Prostate gland (tissue), 2 donors: ENCODE data around the gene RPAP2. TPM values are rescaled to one million over a fixed set of nuclear protein-coding genes. Genes with fewer than 3 reads are reported as not detected.
"Not testable (repeated sequence)": the region's sequence is repeated elsewhere in the genome, so short reads cannot be mapped to it uniquely, and the experiment has no call there.

Experiments
- DNase-seq: peaks from one replicate; pipeline ENCODE4 v3.0.0-alpha.2; 2019; ENCODE audit warnings: low spot score
- H3K27ac ChIP-seq, 2 donors: fragments of 200-600 bp; sonication (generic); 2 replicates each; pipeline ENCODE4 v1.5.1; 2017 to 2019
- H3K27me3 ChIP-seq: fragments of 200-600 bp; sonication (generic); replicated peaks from 2 replicates; pipeline ENCODE4 v1.5.1; 2019; ENCODE audit not compliant: insufficient read depth
- H3K36me3 ChIP-seq, 2 donors: fragments of 200-600 bp; sonication (generic); 1 replicate in 1 of 2; 2 replicates in 1 of 2; pipeline versions ENCODE4 v1.5.1 to v1.8.1; 2017 to 2019
- H3K4me1 ChIP-seq: fragments of 200-600 bp; sonication (generic); replicated peaks from 2 replicates; pipeline ENCODE4 v1.5.1; 2019
- H3K4me3 ChIP-seq, 2 donors: fragments of 200-600 bp; sonication (generic); 2 replicates each; pipeline ENCODE4 v1.5.1; 2017 to 2019
- H3K9me3 ChIP-seq: fragments of 200-600 bp; sonication (generic); 2 replicates; pipeline ENCODE4 v1.5.1; 2017
- POLR2A ChIP-seq: fragments of 450-650 bp; IDR thresholded peaks from one replicate; pipeline ENCODE4 v1.6.1; 2016; ENCODE audit warnings: antibody characterized with exemption, mild to moderate bottlenecking
- POLR2AphosphoS5 ChIP-seq: sonication (generic); formaldehyde crosslinking; IDR thresholded peaks from one replicate; pipeline ENCODE4 v1.6.1; 2017; ENCODE audit warnings: antibody characterized with exemption
- WGBS: methylation state at CpG from one replicate; pipeline ENCODE4 v1.1.5; 2018; 5-methylcytosine and 5-hydroxymethylcytosine counted together
- intact Hi-C: fragments of 100-400 bp; cut with DNase I; formaldehyde crosslinking; loops from one replicate; pipeline ENCODE4 v1.14.2; 2022
- total RNA-seq, 2 donors: library from RNA; depleted of rRNA; stranded (reverse); fragments of >200 nt; gene quantifications; one replicate each; pipeline ENCODE4 v1.1.0, GENCODE V29; 2016
- TF ChIP-seq, protein P1 (sequence below), 4 experiments: fragments of 200-600 bp in 2 of 4; fragments of 450-650 bp in 2 of 4; sonication (generic) in 2 of 4; IDR thresholded peaks; 1 replicate in 3 of 4; 2 replicates in 1 of 4; pipeline ENCODE4 v1.5.1; 2016 to 2019; ENCODE audit warnings: antibody characterized with exemption in 4 of 4, mild to moderate bottlenecking in 2 of 4, moderate library complexity in 2 of 4

Gene RPAP2
- total RNA-seq, 2 donors from 2014 or later = 6.5 to 11.0 TPM

DNA sequence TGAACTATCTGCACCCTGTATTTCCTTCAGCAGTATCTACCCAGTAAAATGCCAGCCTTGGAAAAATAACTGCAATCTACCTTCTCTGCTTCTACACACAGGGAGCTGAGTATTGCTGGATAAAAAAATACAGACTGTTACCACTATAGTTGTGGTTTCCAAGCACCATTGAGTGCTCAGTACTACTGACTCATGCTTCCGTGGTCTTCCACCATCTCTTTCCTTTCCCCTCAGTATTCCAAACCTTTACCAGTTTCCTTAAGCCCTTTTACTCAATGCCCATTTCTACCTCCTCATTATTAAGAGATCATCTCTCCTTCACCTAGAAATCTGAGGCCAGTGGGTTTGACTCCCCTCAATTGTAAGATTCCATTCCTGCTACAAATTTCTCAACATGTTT lies 23.9 kb upstream of the RPAP2 start:
- H3K27me3 ChIP-seq = no peaks in the 10 kb centered on the region
- H3K4me3 ChIP-seq = no peak overlapping the region
- no peaks in the 10 kb centered on the region for H3K4me1 ChIP-seq
- intact Hi-C loops = no loop called here
- no peak for DNase-seq
- H3K9me3 ChIP-seq = no peaks in the 10 kb centered on the region
- TF ChIP-seq POLR2AphosphoS5 (no peak), POLR2A (no peak)
- TF ChIP-seq, protein P1, sequence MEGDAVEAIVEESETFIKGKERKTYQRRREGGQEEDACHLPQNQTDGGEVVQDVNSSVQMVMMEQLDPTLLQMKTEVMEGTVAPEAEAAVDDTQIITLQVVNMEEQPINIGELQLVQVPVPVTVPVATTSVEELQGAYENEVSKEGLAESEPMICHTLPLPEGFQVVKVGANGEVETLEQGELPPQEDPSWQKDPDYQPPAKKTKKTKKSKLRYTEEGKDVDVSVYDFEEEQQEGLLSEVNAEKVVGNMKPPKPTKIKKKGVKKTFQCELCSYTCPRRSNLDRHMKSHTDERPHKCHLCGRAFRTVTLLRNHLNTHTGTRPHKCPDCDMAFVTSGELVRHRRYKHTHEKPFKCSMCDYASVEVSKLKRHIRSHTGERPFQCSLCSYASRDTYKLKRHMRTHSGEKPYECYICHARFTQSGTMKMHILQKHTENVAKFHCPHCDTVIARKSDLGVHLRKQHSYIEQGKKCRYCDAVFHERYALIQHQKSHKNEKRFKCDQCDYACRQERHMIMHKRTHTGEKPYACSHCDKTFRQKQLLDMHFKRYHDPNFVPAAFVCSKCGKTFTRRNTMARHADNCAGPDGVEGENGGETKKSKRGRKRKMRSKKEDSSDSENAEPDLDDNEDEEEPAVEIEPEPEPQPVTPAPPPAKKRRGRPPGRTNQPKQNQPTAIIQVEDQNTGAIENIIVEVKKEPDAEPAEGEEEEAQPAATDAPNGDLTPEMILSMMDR (IDR thresholded peaks at IDR 0.05) = no peak
- WGBS = 97% methylated on average over 1 of the region's 1 CpG
- H3K36me3 ChIP-seq = no peaks in the 10 kb centered on the region
- H3K27ac ChIP-seq = no peak overlapping the region

DNA sequence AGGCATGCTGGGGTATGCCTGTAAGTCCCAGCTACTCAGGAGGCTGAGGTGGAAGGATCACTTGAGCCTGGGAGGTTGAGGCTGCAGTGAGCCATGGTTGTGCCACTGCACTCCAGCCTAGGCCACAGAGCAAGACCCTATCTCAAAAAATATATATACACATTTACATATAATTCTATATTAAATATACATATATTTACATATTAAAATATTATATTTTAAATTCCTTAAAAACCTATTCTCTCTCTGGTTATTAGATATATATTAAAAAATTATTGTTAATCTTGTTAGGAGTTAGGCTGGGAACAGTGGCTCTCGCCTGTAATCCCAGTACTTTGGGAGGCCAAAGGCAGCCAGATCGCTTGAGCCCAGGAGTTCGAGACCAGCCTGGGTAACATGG lies 22.8 kb upstream of the RPAP2 start:
- Histone ChIP-seq H3K27me3 (no peaks in the 10 kb centered on the region), H3K36me3 (no peaks in the 10 kb centered on the region), H3K4me1 (no peaks in the 10 kb centered on the region), H3K9me3 (no peaks in the 10 kb centered on the region), H3K4me3 (no peak overlapping the region), H3K27ac (no peak overlapping the region)
- no peak for TF ChIP-seq POLR2A
- TF ChIP-seq, protein P1 (IDR thresholded peaks at IDR 0.05) = no peak
- no peak for TF ChIP-seq POLR2AphosphoS5
- DNase-seq = no peak
- WGBS = 99% methylated on average over 3 of the region's 3 CpGs
- intact Hi-C loops = no loop called here

DNA sequence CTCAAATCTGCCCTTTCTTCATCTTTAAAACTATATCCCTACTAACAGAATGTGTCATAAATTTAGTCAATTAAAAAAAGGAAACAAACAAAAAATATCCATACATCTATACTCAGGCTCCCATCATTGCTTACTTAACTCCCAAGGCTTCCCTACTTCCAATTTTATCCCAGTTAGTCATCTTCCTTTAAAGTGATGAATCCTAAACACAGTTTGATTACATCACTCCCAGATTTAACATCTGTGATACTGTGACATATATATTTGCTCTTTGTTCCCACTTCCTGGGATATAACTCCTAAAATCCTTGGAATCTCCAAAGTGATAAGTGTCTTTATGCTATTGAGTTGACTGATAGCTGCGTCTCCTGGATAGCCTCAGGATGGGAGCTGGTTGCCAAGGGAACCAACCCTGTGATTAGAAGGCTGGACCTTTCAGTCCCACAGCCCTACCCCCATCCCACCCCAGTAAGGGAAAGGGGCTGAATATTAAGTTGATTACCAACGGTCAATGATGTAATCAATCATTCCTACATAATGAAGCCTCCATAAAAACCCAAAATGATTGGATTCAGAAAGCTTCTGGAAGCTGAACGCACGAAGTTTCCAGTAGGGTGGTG lies 21.6 kb upstream of the RPAP2 start:
- Histone ChIP-seq H3K4me1 (no peaks in the 10 kb centered on the region), H3K36me3 (no peaks in the 10 kb centered on the region), H3K27me3 (no peaks in the 10 kb centered on the region), H3K4me3 (no peak overlapping the region), H3K27ac (no peak overlapping the region), H3K9me3 (no peaks in the 10 kb centered on the region)
- 93% methylated on average over 4 of the region's 4 CpGs for WGBS
- DNase-seq = no peak
- intact Hi-C loops = no loop called here
- no peak for TF ChIP-seq POLR2AphosphoS5
- TF ChIP-seq, protein P1 (IDR thresholded peaks at IDR 0.05) = no peak
- TF ChIP-seq POLR2A = no peak

DNA sequence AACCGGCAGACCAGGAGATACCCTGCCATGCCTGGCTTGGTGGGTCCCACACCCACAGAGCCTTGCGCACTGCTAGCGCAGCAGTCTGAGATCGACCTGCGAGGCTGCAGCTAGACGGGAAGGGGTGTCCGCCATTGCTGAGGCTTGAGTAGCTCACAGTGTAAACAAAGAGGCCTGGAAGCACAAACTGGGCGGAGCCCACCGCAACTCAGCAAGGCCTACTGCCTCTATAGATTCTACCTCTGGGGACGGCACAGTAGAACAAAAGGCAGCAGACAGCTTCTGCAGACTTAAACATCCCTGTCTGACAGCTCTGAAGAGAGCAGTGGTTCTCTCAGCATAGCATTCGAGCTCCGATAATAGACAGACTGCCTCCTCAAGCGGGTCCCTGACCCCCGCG lies 19.1 kb upstream of the RPAP2 start:
- H3K27ac ChIP-seq, H3K27me3 ChIP-seq, DNase-seq, H3K4me1 ChIP-seq, intact Hi-C loops, H3K4me3 ChIP-seq, H3K9me3 ChIP-seq, H3K36me3 ChIP-seq: not testable (repeated sequence)
- WGBS = 91% methylated on average over 15 of the region's 15 CpGs

DNA sequence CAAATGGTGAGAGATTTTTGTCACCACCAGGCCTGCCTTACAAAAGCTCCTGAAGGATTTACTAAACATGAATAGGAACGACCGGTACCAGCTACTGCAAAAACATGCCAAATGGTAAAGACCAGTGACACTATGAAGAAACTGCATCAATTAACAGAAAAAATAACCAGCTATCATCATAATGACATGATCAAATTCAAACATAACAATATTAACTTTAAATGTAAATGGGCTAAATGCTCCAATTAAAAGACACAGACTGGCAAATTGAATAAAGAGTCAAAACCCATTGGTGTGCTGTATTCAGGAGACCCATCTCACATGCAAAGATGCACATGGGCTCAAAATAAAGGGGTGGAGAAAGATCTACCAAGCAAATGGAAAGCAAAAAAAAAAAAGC lies 17.4 kb upstream of the RPAP2 start:
- not testable (repeated sequence) for H3K36me3 ChIP-seq

DNA sequence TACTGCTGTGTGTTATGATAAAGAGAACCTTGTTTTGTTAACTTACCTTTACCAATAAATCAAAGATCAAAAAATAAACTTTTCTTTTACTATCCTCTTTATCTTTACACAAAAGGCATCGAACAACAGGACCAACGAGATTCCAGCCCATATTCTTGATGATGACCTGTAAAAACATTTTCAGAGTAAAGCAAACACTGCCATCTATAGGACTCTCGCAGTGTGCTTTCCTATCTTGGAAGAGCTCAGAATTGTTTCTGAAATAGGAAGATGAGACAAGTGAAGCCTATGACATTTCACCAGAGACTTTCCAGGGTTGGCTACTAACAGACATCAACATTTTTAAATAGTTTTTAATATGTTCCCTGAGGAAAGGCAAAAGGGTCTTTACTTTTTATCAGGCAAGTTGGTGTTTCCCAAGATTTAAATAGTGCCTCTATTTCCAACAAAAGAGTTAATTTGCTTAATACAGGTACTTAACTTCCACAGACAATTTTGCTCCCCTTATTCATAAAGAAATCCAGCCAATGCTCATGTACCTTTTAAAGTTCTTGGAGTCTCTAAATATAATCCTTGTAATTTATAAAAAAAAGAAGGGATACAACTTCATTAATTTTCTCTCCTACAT lies 7.4 kb upstream of the RPAP2 start:
- peak; percentile 31 for TF ChIP-seq POLR2AphosphoS5
- TF ChIP-seq POLR2A = no peak
- TF ChIP-seq, protein P1 (IDR thresholded peaks at IDR 0.05) = peak in 3 of 4 experiments; percentile 45 to 61 (median 61)
- no peaks in the 10 kb centered on the region for H3K4me1 ChIP-seq
- H3K9me3 ChIP-seq = no peaks in the 10 kb centered on the region
- no peak overlapping the region for H3K27ac ChIP-seq
- DNase-seq = peak; percentile 22
- intact Hi-C loops = loop anchor here (10.0 kb wide), 2 partner anchors 367 to 787 kb away; partner anchors contain the start of gene CDC7
- 12% methylated on average over 3 of the region's 3 CpGs for WGBS
- H3K27me3 ChIP-seq = no peaks in the 10 kb centered on the region
- no peaks in the 10 kb centered on the region for H3K36me3 ChIP-seq
- no peak overlapping the region for H3K4me3 ChIP-seq

More for the DNA sequence above, 17.4 kb upstream of the RPAP2 start:
- H3K27me3 ChIP-seq, DNase-seq, intact Hi-C loops, H3K9me3 ChIP-seq, H3K4me1 ChIP-seq, H3K4me3 ChIP-seq, H3K27ac ChIP-seq: not testable (repeated sequence)
- WGBS = 91% methylated on average over 2 of the region's 2 CpGs
